Ureter (tissue), 1 donor: ENCODE results near the gene REV1. TPM values are rescaled to one million over a fixed set of nuclear protein-coding genes. Genes with fewer than 3 reads are reported as not detected.

ENCODE experiments used
- DNase-seq: peaks from one replicate; pipeline ENCODE4 v3.0.0-alpha.2; 2020; ENCODE audit warnings: low spot score
- total RNA-seq: library from RNA; stranded (reverse); gene quantifications from one replicate; pipeline ENCODE4 v1.2.4, GENCODE V29; 2023
- donor health status: DM: yes; HTN: yes; CAD: no.

Gene REV1
- total RNA-seq, 1 donor from 2014 or later: 99.6 TPM

GRCh38 chr2:99448556-99448955 lies 41.3 kb downstream of the REV1 start:
- DNase-seq: no peak

GRCh38 chr2:99445065-99445464 lies 44.8 kb downstream of the REV1 start:
- no peak for DNase-seq

DNA sequence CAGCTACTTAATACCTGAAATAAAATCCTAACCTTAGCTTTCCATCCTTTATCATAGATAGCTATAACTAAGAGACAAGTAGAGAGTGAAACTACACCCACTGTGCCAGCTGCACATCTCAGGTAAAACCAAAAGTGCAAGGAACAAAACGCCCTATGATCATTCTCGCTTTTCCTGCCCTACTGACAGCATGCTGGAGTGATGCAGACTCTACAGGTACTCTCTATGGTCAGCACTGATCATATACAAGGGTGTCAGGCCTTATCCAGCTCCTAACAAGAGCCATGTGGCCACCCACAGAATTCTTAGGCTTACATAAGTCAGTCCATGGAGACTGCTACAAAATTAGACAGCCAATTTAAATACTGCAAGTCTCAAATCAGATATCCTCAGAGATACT lies 45.6 kb downstream of the REV1 start:
- no peak for DNase-seq

GRCh38 chr2:99442837-99443236 lies 47.0 kb downstream of the REV1 start:
- DNase-seq: no peak

GRCh38 chr2:99439971-99440505 lies 49.8 kb downstream of the REV1 start:
- DNase-seq: no peak

DNA sequence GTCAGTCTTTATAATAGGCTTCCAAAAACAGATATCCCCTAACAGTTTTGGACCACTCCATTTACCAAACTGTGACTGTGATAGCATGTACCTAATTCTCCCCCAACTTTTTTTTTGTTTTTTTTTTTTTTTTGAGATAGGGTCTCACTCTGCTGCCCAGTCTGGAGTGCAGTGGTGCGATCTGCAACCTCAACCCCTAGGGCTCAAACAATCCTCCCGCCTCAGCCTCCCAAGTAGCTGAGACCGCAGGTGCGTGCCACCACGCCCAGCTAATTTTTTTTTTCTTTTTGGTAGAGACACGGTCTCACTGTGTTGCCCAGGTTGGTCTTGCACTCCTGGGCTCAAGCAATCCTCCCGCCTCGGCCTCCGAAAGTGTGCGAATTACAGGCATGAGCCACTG lies 52.9 kb downstream of the REV1 start:
- no peak for DNase-seq

GRCh38 chr2:99433340-99433739 lies 56.5 kb downstream of the REV1 start:
- DNase-seq: no peak

DNA sequence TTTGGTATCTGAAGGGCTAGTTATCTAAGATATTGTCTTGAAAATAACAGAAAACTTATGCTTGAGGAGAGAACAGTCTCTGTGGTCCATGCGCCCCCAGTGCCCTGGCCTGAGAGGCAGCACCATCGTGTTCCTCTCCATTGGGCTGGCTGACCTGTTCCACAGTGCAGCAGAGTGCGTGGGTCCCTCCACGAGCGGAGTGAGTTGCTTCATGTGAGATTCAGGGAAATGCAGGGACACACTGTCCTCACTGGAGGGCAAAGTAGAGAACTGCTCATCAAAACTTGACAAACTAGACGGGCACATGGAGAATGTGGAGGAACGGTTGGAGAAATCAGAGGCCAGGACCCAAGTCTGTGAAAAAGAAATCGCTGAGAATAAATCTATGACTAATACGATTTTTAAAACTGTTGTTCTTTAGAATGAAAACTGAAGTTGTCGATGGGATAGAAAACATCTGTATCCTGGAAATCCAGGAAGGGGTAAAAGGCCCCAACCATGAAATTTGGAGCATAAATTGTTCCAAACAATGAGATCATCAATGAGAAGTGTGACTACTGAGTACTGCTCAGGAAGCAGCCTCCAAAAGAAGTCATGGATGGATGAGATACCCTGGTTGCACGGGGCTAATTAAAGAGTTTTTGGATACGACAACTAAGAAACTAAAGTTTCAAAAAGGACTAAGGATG lies 58.1 kb downstream of the REV1 start:
- DNase-seq: no peak

- DNase-seq: no peak
Observed at GRCh38 chr2:99430614-99431291, 59.1 kb downstream of the REV1 start.

- no peak for DNase-seq
Observed at GRCh38 chr2:99425022-99425421, 64.8 kb downstream of the REV1 start.

DNA sequence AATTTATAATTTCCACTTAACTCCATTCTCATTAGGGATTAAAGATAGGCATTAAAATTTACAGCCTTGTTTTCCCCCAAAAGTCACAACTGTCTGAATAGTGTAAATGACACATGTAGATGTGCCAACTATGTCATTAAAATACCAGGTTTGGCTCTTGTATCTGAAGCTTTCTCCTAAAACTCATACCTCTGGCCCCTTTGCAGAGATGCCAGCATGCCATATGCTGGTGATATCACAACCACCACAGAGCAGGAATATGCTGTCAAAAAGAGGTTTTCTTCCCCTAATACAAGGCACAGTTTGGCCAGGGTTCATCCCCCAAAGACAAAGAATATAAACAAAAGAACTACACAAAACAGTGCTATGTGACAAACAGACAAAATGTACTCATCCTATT lies 65.4 kb downstream of the REV1 start:
- no peak for DNase-seq

DNA sequence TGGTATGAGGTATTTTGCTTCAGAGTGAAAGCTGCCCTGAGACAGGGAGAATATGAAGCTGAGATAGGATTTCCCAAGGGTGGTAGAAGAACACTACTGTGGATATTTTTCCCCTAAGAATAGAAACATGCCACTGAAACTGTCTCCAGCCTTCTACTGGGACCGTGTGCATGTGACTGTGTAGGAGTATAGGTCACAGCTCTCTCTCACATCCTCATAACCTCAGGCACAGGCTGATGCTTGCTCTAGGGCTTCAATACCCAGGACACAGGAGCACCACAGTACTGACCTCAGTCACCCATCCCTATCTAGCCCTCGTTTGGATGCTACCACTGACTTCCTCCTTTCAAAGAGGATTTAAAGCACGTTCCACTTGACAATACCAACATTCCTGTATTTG lies 67.2 kb downstream of the REV1 start:
- no peak for DNase-seq

- no peak for DNase-seq
Observed at GRCh38 chr2:99421469-99421868, 68.3 kb downstream of the REV1 start.

- DNase-seq: no peak
Observed at GRCh38 chr2:99420751-99421299, 69.0 kb downstream of the REV1 start.

GRCh38 chr2:99420031-99420430 lies 69.8 kb downstream of the REV1 start:
- no peak for DNase-seq

GRCh38 chr2:99417396-99417795 lies 72.4 kb downstream of the REV1 start:
- DNase-seq: no peak

- DNase-seq: no peak
Observed at GRCh38 chr2:99414566-99414965, 75.3 kb downstream of the REV1 start.

- no peak for DNase-seq
Observed at GRCh38 chr2:99410276-99410675, 79.5 kb downstream of the REV1 start.

- DNase-seq: no peak
Observed at GRCh38 chr2:99406137-99406536, 83.7 kb downstream of the REV1 start.

DNA sequence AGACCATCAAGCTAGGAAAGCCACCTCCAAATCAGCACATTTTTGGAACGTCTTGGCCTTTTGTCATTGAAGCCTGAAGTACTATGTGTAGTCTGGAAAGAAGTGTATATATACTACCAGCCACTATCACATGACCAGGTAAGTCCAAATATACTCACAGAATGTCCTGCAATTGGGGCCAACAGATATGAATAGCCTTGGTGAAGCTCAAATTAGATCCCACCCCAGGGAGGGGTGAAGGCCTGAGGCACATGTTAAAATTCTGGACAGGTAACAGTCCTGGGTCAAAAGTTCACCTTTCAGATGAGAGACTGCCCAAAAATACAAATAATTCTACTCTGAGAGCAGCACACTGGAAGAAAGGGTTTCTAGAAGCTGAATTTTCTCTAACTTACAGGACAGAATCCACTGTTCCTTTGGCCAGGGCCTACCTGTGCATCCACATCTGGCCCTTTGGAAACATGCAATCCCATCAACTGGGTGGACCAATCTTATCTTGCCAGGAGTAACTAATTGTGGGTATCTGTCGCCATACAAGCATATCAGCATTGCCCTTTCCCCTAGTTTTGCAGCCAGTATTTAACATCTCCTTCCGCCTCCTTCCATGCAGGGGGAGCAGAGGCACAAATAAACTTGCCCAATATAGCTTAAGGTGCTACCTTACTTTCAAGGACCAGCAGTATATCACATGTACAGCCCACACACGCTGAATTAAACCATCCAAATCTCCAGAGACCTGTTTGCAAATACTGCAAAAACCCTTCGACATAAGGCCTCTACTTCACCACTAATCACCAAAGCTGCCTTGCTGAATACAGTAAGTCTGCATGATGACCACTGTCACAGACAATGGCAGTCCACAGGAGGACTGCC lies 84.8 kb downstream of the REV1 start:
- no peak for DNase-seq

DNA sequence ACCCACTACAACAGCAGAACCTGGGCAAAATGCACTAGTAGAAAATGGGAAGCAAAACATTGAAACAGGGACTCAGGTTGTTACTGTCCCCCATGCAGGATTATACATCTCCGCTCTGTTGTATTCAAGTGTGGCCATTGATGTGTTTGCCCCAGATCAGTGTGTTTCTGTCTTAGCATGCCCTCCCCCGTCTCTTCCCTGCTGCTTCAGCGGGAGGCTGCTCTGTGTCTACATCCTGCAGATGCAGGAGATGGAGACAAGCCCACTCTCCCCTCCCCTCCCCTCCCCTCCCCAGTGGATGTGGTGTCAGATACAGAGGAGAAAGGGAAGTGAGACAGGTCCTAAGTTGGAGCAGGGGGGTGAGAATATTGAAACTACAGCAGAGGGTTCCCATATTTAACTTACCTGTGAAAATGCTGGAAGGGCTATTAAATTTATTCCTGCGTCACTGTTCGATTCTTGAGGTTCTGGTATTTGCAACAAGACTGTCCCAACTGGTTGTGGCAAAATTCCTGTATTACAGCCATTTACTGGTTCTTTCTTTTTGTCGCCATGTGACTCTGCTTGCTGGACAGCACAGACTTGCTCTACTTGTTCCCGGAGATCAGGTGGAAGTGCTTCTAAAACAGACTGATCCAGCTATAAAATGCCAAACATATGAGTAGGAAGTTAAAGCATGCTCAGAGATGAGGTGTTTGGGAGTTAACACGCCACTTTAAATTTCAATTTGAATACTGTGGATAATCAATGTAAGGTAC lies 85.6 kb downstream of the REV1 start:
- DNase-seq: peak; percentile 53
